HG03066 (cell line): ENCODE results near the gene DRG2.

Experiments used
- ATAC-seq: cut with Tn5 transposase; IDR thresholded peaks from one replicate; pipeline ENCODE4 v1.9.1; 2021; ENCODE audit warnings: low read depth; ENCODE audit not compliant: unreplicated experiment

The DRG2 gene

DNA sequence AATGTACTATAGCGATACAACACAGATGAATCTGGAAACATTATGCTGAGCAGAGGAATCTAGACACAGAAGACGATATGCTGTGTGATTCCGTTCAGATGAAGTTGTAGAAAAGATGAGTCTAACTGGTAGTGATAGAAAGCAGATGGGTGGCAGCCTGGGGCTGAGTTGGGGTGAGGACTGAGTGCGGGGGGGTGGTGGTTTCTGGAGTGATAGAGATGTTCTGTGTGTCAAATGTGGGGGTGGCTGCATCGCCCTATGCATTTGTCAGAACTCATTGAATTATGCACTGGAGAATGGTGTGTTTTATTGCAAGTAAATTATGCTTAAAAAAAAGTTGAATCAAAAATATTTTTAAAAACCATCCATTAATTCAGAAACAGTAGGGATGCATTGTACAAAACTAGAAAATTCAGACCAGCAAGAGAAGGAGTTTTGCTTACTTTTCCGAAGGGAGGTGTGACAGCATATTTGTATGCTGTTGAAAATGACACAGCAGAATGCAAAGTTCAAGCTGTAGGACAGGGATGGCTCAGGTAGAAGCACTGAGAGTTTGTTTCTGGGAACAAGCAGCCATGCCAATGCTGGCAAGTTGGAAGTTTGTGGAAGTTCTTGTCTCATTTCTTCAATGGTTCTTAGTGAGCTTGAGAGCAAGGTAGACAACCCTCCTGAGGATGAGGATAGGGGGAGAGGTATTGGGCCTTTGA lies 13.0 kb upstream of the DRG2 start:
- no peak for ATAC-seq

DNA sequence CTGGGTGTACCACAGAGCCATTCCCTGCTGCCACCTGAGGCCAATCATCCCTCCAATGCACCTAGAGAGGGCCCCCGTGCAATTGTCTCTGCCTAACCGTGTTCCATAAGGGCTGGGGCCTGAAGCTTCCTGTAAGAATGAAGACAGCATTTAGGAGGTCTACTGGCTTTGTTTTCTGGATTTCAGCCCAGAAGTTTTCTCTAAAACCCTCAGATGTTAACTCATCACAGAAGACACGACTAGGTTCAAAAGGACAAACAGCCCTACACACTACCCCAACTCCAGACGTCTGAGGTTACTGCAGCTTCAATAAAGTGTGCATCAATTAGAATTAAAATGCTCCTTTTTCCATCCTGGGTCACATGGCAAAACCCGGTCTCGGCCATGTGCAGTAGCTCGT lies 10.8 kb upstream of the DRG2 start:
- ATAC-seq: no peak

DNA sequence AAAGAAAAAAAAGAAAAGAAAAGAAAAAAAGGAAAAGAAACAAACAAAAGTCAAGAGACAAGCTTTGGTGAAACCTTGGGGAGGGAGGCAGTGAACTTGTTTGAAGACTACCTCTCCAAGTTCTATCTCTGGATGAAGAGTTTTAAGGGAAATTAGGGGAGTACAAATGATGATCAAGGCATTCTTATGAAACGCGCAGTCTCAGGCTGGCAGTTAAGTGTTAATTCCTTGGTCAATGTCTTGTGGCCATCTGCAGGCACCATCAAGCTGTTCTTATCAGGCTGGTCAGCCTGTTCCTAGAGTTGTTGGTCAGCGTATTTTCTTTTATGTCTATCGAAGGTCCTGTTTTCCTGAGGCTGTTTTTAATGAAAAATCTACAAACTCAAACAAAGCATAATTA lies 8.2 kb upstream of the DRG2 start:
- no peak for ATAC-seq

DNA sequence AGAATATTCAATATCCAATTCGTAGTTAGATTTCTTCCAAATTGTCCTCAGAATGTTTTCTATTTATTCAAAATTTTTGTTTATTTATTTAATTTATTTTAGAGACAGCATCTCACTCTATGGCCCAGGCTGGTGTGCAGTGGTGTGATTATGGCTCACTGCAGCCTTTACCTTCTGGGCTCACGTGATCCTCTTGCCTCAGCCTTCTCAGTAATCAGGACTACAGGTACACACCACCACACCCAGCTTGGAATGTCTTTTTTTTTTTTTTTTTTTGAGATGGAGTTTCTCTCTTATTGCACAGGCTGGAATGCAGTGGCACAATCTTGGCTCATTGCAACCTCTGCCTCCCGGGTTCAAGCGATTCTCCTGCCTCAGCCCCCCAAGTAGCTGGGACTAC lies 3.5 kb upstream of the DRG2 start:
- ATAC-seq: no peak

DNA sequence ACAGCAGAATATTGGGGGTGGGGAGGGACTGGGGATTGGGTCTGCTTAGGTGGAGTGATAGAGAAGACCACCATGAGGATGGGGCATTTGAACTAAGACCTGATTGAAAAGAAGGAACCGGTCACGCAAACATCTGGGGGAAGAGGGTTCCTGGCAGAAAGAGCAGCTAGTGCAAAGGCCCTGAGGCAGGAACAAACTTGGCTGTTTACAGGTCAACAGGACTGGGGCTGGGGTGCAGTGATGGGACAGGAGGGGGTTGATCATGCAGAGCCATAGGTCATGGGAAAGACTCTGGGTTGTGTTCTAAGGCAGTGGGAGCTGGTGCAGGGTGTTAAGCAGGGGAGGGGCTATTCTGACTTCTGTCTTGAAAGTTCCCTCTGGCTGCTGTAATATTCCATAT lies 1.9 kb downstream of the DRG2 start:
- ATAC-seq: no peak

DNA sequence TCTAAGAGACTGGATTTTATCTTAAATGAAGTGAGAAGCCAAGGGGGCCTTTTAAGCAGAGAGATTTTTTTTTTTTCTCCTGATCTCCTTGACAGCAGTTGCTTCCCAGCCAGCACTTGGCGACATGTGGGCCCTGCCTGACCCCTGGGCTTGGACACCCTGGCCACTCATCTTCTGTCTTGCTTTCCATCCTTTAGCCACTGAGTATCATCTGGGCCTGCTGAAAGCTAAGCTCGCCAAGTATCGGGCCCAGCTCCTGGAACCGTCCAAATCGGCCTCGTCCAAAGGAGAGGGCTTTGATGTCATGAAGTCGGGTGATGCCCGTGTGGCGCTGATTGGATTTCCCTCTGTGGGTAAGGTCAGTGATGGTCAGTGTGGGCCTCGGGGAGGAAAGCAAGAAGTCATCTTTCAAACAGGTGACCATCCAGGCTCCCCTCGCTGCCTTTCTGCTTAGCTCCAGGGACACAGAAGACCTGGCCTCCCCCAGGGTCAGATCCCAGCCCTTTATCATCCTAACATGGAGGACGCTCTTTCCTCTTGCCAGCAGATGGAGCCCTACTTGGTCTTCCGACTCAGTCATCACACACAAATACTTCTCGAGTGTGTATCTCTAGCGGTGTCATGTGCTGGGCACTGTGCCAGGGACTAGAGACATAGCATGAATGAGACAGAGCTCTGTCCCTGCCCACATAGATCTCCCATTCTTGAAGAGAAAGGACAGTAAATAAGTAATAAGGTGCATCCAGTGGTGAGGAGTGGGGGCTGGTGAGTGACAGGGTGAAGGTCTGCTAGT lies 6.1 kb downstream of the DRG2 start:
- no peak for ATAC-seq

DNA sequence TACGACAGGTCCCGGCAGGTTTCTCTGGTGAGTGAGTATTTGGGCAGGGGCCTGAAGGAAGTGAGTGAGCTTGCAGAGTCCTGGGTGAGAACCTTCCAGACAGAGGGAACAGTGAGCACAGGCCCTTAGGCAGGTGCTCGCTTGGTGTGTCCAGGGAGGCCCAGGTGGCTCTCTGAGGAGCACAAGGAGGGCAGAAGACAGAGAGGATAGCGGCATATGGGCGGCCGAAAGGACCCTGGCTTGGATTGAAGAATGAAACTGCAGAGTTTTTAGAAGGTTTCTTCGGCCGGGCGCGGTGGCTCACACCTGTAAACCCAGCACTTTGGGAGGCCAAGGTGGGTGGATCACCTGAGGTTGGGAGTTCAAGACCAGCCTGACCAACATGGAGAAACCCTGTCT lies 6.7 kb downstream of the DRG2 start:
- ATAC-seq: no peak

DNA sequence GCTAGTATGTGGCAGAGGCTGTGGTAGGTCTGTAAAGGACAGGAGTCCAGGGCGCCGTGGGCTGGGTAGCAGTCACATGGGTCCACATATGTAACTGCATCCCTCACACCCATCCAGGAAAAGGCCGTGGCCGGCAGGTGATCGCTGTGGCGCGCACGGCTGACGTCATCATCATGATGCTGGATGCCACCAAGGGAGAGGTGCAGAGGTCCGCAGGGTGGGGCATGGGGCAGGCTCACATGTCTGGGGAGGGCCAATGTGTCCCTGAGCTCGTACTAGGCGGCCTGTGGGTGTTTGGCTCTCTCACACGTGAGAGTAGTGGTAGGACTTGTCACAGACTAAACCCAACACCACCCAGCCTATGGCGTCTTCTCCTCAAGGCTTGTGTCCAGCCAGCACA lies 11.8 kb downstream of the DRG2 start:
- no peak for ATAC-seq

DNA sequence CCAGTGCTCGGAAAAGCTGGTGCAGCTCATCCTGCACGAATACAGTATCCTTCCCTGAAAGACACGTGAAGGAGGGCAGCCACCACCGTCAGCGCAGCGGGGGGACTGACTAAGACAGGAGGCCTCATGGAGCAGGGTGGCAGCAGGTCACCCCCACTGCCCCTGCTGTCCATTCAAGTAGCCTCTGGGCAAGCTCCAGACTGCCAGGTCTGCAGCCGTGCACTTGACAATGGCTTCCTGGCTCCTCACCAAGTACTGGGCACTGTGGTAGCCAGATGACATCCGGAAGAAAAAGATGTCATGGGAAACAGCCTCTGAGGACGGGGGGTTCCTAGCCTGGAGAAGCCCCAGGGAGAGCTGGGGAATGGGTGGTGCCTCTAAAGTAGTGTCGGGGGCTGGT lies 12.9 kb downstream of the DRG2 start:
- no peak for ATAC-seq

DNA sequence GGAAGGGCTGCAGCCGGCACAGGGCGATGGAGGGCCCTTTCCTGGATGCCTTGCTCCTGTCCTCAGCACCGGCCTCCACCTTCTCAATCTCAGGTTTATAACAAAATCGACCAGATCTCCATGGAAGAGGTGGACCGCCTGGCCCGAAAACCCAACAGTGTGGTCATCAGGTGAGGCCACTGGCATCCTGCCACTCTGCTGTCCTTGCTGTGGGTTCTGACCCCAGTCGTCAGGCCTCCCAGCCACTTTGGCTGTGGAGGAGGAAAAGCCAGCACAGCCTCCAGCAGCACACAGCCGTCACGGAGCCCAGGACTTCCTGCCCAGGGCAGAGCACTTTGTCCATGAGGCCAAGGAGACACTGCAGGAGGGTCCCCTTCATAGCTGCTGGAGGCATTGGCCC lies 14.1 kb downstream of the DRG2 start:
- ATAC-seq: no peak

DNA sequence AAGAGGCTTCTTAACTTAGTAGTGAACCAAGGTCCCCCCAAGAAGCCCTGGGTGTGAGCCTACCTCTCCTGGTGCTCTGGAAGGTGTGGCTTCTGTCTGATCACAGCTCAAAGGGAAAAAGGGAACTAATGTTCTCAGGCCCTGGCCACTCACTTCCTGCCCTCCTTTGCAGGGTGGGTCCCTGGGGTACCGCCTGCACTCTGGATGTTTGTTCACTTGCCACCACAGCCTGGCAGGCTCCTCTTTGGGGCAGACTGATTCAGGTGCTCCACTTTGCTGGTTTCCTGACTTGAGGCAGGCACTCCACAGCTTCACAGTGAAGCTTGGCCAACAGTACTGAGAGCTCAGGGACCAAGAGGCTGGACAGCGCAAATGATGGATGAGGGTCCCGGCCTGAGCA lies 14.9 kb downstream of the DRG2 start:
- no peak for ATAC-seq

DNA sequence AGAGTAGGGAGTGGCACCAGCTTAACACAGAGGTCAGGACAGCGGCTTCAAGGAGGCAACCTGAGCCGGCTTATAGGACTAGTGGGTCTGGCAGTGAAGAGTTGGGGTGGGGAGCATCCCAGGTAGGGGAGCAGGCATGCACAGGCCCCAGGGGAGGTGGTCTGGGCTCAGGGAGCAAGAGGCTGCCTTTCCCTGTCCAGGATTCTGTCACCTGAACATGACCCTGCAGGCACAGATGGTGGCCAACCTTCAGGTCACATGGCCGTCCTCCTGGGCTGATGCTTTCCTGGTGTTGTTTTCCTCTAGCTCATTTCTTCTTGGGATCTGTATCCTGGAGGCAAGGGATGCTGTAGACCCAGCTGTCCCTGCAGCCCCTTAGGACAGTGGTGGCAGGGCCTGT lies 17.3 kb downstream of the DRG2 start:
- no peak for ATAC-seq

DNA sequence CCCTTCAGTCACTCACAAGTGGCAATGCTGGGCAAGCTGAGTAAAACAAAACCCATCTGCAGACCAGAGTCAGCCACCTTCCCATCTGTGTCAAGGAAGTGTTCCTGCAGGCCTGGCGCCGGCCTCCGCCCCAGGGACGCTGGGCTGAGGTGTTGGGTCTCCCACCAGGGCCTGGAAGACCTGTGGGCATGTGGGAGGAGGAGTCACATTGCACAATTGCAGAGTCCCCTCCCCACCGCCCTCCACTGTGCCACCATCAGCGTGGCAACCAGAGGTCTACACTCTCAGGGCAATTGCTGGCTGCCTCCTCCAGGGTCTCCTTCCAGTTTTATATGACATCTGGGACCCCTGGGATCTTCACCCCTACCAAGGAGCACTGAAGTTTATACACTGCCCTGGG lies 17.8 kb downstream of the DRG2 start:
- ATAC-seq: no peak

DNA sequence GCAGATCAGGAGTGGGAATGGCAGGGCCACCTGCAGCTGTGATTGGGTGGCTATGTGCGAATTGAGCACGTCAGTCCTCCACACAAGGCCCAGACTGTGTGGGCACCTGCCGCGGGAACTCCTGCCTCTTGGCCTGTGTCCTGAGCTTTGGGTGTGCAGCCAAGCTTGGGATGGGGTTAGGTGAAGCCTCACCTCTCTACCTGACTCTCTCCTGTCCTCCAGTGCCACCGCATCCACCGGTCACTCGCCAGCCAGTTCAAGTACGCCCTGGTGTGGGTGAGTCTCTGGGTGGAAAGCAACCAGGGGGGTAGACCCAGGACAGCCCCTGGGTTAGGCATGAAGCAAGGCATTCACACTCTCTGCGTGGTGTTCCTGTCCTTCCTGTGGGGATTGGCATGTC lies 18.5 kb downstream of the DRG2 start:
- no peak for ATAC-seq

DNA sequence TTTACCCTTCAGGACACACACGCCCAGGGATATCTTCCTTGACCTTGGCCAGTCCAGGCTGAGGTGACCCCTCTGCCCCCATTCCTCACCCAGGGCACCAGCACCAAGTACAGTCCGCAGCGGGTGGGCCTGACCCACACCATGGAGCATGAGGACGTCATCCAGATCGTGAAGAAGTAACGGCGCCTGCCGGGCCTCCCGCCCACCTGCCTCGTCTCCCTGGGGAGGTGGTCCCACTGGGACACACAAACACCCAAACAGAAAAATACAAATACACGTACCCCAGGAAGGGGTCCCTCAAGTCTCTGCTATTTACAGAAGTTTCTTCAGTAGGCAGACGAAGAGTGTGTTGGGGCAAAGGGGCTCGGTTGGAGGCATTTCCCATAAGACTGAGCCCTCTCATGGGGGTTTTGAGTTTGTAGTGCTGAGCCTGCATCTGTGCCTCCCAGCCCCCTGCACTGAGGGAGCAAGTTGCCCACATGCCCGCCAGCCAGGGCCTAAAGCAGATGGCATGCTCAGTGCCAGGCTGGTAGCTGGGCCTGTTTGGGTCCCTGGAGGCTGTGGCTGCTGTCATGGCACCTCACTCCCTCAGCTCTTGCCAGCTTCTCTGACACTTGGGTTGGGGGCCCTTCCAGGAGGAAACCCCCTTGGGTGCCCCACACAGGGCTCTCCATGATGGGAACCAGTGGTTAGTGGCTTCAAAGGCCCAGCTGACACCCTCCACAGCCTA lies 19.5 kb downstream of the DRG2 start:
- ATAC-seq: no peak

DNA sequence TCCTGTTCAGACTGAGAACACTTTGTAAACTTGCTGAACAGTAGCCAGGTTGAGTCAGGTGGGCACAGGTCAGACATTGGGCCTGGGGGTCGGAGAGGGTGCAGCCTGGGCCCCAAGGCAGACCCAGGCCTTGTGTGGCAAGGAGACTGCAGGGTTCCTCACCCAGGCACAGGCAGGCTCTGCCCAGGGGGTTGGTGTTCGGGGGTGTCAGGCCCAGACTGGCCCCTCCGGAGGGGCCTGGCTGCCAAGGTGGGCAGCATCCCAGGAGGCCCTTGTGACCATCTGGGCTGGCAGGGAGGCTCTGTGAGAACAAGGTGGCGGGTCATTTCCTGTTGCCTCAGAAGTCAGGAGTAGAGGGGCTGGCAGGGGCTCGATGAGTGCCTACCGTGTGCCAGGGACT lies 20.2 kb downstream of the DRG2 start:
- ATAC-seq: no peak

DNA sequence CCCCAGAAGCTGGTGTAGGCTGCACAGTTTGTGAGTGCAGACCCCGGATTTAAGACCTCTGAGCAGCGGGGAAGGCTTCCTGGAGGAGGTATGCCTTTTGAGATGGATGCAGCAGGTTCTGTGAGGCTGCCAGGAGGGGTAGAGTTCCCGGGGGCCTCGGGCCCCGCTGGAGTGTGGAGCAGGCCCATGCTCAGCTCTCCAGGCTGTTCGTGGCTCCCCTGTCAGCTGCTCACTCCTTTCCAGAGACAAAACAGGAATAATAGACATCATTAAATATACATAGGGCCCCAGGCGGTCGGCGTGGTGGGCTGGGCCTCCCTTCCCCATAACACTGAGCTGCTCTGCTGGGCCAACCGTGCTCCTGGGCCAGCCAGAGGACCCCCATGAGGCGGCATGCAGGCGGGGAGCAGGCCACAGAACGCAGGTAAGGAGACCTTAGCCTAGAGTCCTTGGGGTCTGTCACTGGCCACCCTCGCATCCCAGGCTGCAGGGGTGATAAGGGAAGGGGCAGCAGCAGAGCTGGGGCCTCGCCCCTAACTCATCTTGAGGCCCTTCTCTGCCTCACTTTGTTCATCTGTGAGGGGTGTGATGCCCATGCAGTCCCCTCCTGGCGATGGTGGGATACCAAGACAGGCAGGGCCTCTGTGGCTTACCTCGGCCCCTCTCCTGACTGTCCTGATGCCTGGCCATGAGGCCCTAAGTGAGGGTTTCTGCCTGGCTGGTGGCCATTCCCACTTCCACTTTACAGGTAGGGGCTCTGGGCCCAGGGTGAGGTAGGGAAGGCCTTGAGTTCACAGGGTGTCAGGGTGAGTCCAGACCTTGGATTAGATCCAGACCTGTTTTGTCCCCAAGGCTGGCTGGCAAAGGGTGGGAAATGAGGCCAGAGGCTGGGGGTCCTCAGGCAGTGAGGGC lies 20.9 kb downstream of the DRG2 start, which contains the start of gene MYO15A:
Gene MYO15A, plus strand, starts transcription at position 356 of the 912 bp plus-strand sequence. CDS start 10,045 bp downstream, outside the sequence.
- ATAC-seq: no peak

DNA sequence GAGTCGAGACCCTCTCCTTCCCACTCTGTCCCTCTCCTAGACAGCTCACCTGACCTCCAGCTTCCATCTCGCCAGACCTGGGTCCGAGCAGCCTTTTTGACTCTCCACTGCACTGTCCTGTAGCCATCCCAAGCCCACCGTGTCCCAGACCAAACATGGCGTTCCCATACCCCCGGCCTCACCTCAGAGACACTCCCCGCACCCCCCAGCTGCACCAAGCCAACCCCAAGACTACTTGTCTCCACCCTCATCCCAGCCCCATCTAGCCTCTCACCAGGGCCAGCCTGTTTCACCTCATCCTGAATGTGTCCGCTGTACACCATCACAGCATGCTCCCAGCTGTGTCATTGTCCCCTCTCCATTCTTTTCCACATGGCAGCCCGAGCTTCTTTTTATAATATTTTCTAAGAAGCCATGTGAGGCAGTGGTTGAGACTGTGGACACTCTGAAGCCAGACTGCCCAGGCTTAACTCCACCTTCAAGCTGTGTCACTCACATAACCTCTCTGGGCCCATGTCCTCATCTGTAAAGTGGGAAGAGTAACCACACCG lies 22.3 kb downstream of the DRG2 start:
- no peak for ATAC-seq

DNA sequence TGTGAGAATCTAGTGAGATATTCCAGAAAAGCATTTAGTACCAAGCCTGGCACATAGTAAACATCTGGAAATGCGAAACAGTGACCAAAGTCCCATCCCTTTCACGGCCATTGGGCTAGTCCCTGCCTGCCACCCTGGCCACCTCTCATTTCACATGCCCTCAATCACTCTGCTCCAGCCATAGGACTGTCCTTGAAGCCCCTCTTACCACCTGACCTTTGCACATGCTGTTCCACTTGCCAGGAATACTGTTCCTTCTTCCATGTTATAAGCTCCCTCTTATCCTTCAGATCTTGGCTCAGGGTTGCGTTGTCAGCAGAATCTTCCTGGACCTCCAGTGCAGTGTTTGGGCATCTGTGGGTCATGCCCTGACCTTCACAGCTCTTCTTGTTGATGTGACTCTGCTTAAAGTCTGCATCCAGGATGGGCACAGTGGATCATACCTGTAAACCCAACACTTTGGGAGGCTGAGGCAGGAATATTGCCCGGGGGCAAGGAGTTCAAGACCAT lies 22.9 kb downstream of the DRG2 start:
- no peak for ATAC-seq
